IMR-90 (cell line): ENCODE results near the gene KIAA0232. TPM values are rescaled to one million over a fixed set of nuclear protein-coding genes. Genes with fewer than 3 reads are reported as not detected.

ENCODE experiments used
- ATAC-seq: fragments of 200-7000 bp; cut with Tn5 transposase; 2 replicates; pipeline ENCODE4 v1.9.1; 2020; ENCODE audit warnings: low read depth, mild to moderate bottlenecking, moderate library complexity
- BruUV-seq: library from RNA; stranded (reverse); fragments of 400-500 nt; replicated peaks from 2 replicates; lab custom pipeline; 2021; lab: Mats Ljungman, UMichigan
- CTCF ChIA-PET: fragments of 300-600 bp; formaldehyde crosslinking; extraction: SDS; loops from one replicate; lab custom pipeline; 2021; ENCODE audit warnings: antibody characterized with exemption; lab: Yijun Ruan, JAX
- POLR2A ChIA-PET: fragments of 300-600 bp; sonication (Branson Sonifier 250); formaldehyde crosslinking; loops from one replicate; lab custom pipeline; 2022; ENCODE audit warnings: antibody characterized with exemption; ENCODE audit not compliant: unreplicated experiment; lab: Charles Lee
- DNase-seq: peaks from one replicate; pipeline ENCODE4 v3.0.0; 2013
- H2AFZ ChIP-seq: replicated peaks from 2 replicates; pipeline ENCODE3; 2013; ENCODE audit warnings: low read length, mild to moderate bottlenecking; ENCODE audit not compliant: poor library complexity
- H2AK5ac ChIP-seq: 2 replicates; pipeline ENCODE4 v1.6.1; 2013; ENCODE audit warnings: low read depth, low read length, inconsistent platforms
- H2AK9ac ChIP-seq: replicated peaks from 2 replicates; pipeline ENCODE3; 2013; ENCODE audit warnings: mild to moderate bottlenecking, low read depth, low read length, moderate library complexity; ENCODE audit not compliant: poor library complexity
- H2BK120ac ChIP-seq: 2 replicates; pipeline ENCODE4 v1.6.1; 2013; ENCODE audit warnings: low read depth, low read length, inconsistent platforms
- H2BK15ac ChIP-seq: 3 replicates; pipeline ENCODE4 v1.6.1; 2013; ENCODE audit warnings: low read depth, low read length, inconsistent platforms
- H2BK20ac ChIP-seq: 2 replicates; pipeline ENCODE4 v1.6.1; 2013; ENCODE audit warnings: low read depth, mild to moderate bottlenecking, inconsistent platforms, low read length, moderate library complexity
- H2BK5ac ChIP-seq: 2 replicates; pipeline ENCODE4 v1.6.1; 2013; ENCODE audit warnings: mild to moderate bottlenecking, low read depth, low read length, inconsistent platforms; ENCODE audit not compliant: poor library complexity, severe bottlenecking
- H3K14ac ChIP-seq: replicated peaks from 2 replicates; pipeline ENCODE4 v1.6.1; 2013; ENCODE audit warnings: low read depth, low read length, inconsistent platforms
- H3K18ac ChIP-seq: 2 replicates; pipeline ENCODE4 v1.6.1; 2013; ENCODE audit warnings: low read depth, low read length, control low read depth
- H3K23ac ChIP-seq: 2 replicates; pipeline ENCODE4 v1.6.1; 2013; ENCODE audit warnings: low read depth, low read length, inconsistent platforms
- H3K27ac ChIP-seq: 2 replicates; pipeline ENCODE4 v1.5.1; 2013; ENCODE audit warnings: mild to moderate bottlenecking, control low read depth, low read length; ENCODE audit not compliant: insufficient read depth
- H3K27me3 ChIP-seq: 2 replicates; pipeline ENCODE4 v1.6.1; 2013; ENCODE audit warnings: low read length; ENCODE audit not compliant: control insufficient read depth, insufficient read depth
- H3K36me3 ChIP-seq: 2 replicates; pipeline ENCODE4 v1.6.1; 2013; ENCODE audit warnings: low read length, mixed read lengths; ENCODE audit not compliant: control insufficient read depth, insufficient read depth
- H3K4ac ChIP-seq: 2 replicates; pipeline ENCODE4 v1.6.1; 2013; ENCODE audit warnings: low read depth, low read length, inconsistent platforms
- H3K4me1 ChIP-seq: 2 replicates; pipeline ENCODE4 v1.6.1; 2013; ENCODE audit warnings: low read length, mixed read lengths; ENCODE audit not compliant: control insufficient read depth, insufficient read depth
- H3K4me2 ChIP-seq: 2 replicates; pipeline ENCODE4 v1.6.1; 2013; ENCODE audit warnings: low read depth, mild to moderate bottlenecking, control low read depth, low read length, moderate library complexity
- H3K4me3 ChIP-seq: 2 replicates; pipeline ENCODE4 v1.5.1; 2013; ENCODE audit warnings: low read depth, mild to moderate bottlenecking, control low read depth, low read length, moderate library complexity; ENCODE audit not compliant: insufficient read depth
- H3K56ac ChIP-seq: 2 replicates; pipeline ENCODE4 v1.6.1; 2013; ENCODE audit warnings: low read length, inconsistent platforms; ENCODE audit not compliant: insufficient read depth; ENCODE audit errors: extremely low read depth
- H3K79me1 ChIP-seq, 2 experiments: 2 replicates each; pipeline ENCODE4 v1.6.1; 2013; ENCODE audit warnings: low read length in 2 of 2, inconsistent platforms in 1 of 2, low read depth in 1 of 2
- H3K9ac ChIP-seq: 2 replicates; pipeline ENCODE4 v1.6.1; 2013; ENCODE audit warnings: low read depth, low read length, control low read depth
- H3K9me1 ChIP-seq: 2 replicates; pipeline ENCODE4 v1.6.1; 2013; ENCODE audit warnings: low read length, inconsistent platforms; ENCODE audit not compliant: insufficient read depth
- H3K9me3 ChIP-seq: 2 replicates; pipeline ENCODE4 v1.6.1; 2013; ENCODE audit warnings: low read length; ENCODE audit not compliant: control insufficient read depth, insufficient read depth
- H4K20me1 ChIP-seq: 2 replicates; pipeline ENCODE4 v1.6.1; 2013; ENCODE audit warnings: low read length, inconsistent platforms; ENCODE audit not compliant: insufficient read depth
- H4K5ac ChIP-seq: 2 replicates; pipeline ENCODE4 v1.6.1; 2013; ENCODE audit warnings: mild to moderate bottlenecking, low read depth, low read length, control low read depth
- H4K8ac ChIP-seq, 2 experiments: 2 replicates each; pipeline ENCODE4 v1.6.1; 2013; ENCODE audit warnings: low read depth in 2 of 2, low read length in 2 of 2, control low read depth in 1 of 2, inconsistent platforms in 1 of 2
- H4K91ac ChIP-seq: 2 replicates; pipeline ENCODE4 v1.6.1; 2013; ENCODE audit warnings: low read depth, low read length, inconsistent platforms; ENCODE audit not compliant: insufficient read depth
- BHLHE40 ChIP-seq: fragments of 150-350 bp; IDR thresholded peaks from 2 replicates; pipeline ENCODE4 v1.6.1; 2016; ENCODE audit warnings: mild to moderate bottlenecking, low read depth, low read length
- FOS ChIP-seq: fragments of 150-350 bp; IDR thresholded peaks from 2 replicates; pipeline ENCODE4 v1.6.1; 2016; ENCODE audit warnings: low read depth, low read length
- NFE2L2 ChIP-seq: fragments of 150-350 bp; IDR thresholded peaks from 2 replicates; pipeline ENCODE4 v1.6.1; 2016; ENCODE audit warnings: low read depth, mild to moderate bottlenecking, low read length
- RAD21 ChIP-seq: IDR thresholded peaks from 2 replicates; pipeline ENCODE4 v1.6.1; 2012; ENCODE audit warnings: low read length, improper control_type of control experiment
- WGBS, 2 experiments: methylation state at CpG; one replicate each; pipeline versions ENCODE4 v1.1.5 to v1.1.7; 2013; ENCODE audit warnings: missing lambda C conversion rate in 2 of 2; ENCODE audit not compliant: insufficient read length in 1 of 2; ENCODE audit errors: extremely low coverage in 2 of 2; 5-methylcytosine and 5-hydroxymethylcytosine counted together
- dilution Hi-C: fragments of 300-500 bp; cut with HindIII; formaldehyde crosslinking; loops from one replicate; pipeline ENCODE4 v1.14.3; 2018; ENCODE audit warnings: low sequenced_read_pairs; ENCODE audit not compliant: unreplicated experiment
- in situ Hi-C: fragments of 300-500 bp; cut with MboI; formaldehyde crosslinking; loops from 3 replicates; pipeline ENCODE4 v1.14.3; 2019; ENCODE audit warnings: low sequenced_read_pairs, inconsistent platforms, mixed read lengths
- intact Hi-C: fragments of 100-400 bp; cut with micrococcal nuclease; formaldehyde crosslinking; loops from 2 replicates; pipeline ENCODE4 v1.10.0; 2022
- polyA plus RNA-seq, 3 experiments: library from polyadenylated mRNA; depleted of rRNA; stranded (reverse); fragments of >200 nt; gene quantifications; 2 replicates each; pipeline ENCODE4 v1.2.3, GENCODE V29; 2012; ENCODE audit warnings: low replicate concordance in 1 of 3
- total RNA-seq: library from RNA; depleted of rRNA; stranded (reverse); fragments of >200 nt; gene quantifications from 2 replicates; pipeline ENCODE4 v1.2.3, GENCODE V29; 2012

Gene KIAA0232
- total and polyA plus RNA-seq, 2 of the 4 experiments (the other 2 are of a cell fraction): 6.8 to 19.5 TPM

DNA sequence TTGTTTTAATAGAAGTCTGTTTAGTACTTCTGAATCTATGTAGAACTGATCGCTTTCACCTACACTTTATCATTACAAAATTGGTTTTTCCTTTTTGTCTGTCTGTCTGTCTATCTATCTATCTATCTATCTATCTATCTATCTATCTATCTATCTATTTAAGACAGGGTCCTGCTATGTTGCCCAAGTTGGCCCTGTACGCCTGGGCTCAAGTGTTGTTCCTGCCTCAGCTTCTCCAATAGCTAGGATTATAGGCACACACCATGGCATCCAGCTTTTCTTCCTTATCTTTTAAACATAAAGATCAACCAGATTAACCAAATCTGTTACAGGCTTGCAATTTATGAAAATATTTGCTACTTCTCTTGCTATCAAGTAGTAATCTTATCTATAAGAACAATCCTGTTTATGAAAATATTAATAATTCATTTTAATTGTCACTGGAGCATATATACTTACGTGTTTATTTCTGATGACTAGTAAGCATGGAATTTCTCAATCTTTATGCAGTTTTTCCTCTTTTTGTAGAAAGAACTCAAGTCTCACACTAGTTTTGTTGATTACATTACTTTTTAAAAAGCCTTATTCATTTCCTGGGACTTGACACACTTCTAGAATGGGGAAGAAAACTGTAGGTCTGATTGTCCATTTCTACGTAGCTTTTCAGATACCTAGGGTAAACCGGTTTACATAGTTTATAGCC, 24.5 kb downstream of the KIAA0232 start:
- peak overlapping the region; percentile 0; the same call in 1 of the 2 replicates for H3K27ac ChIP-seq
- H2AFZ ChIP-seq: no peak overlapping the region
- H2AK9ac ChIP-seq: no peak overlapping the region
- peaks cover 55% of the 10 kb centered on the region for H4K20me1 ChIP-seq
- dilution Hi-C loops (no loop called here), in situ Hi-C loops (no loop called here), intact Hi-C loops (no loop called here)
- H3K4ac ChIP-seq: no peak overlapping the region
- H3K27me3 ChIP-seq: no peaks in the 10 kb centered on the region
- no peak overlapping the region for H2BK120ac ChIP-seq
- H3K9me1 ChIP-seq: peaks cover 32% of the 10 kb centered on the region
- H3K9me3 ChIP-seq: no peaks in the 10 kb centered on the region
- H3K9ac ChIP-seq: no peak overlapping the region
- no peak overlapping the region; the same call in 1 of the 2 replicates for H2AK5ac ChIP-seq
- peak; percentile 29 for DNase-seq
- no peak overlapping the region for H4K8ac ChIP-seq
- no peak overlapping the region for H3K4me3 ChIP-seq
- CTCF ChIA-PET: interaction anchor here (0.7 kb wide), 1 partner anchor 150 kb away, joined by 3 read pairs; no protein-coding TSS in a partner anchor
- peaks cover 5% of the 10 kb centered on the region for H3K4me1 ChIP-seq
- no peak overlapping the region; the same call in 1 of the 2 replicates for H3K23ac ChIP-seq
- POLR2A ChIA-PET: no interaction called here
- peak; percentile 64 for ATAC-seq
- no CpG with 5 or more reads among the region's 5 CpGs for WGBS, 2 experiments
- no peak overlapping the region for H4K5ac ChIP-seq
- H3K14ac ChIP-seq: no peak overlapping the region
- no peak overlapping the region for H4K91ac ChIP-seq
- H3K18ac ChIP-seq: peak overlapping the region; percentile 74; the same call in 1 of the 2 replicates
- H2BK15ac ChIP-seq: no peak overlapping the region
- peak overlapping the region; percentile 92 for H3K4me2 ChIP-seq
- TF ChIP-seq RAD21: no peak
- no peak for TF ChIP-seq NFE2L2
- TF ChIP-seq BHLHE40: no peak
- TF ChIP-seq FOS: no peak
- peak overlapping the region; percentile 83 for H2BK5ac ChIP-seq
- no peak overlapping the region for H2BK20ac ChIP-seq
- H3K56ac ChIP-seq: no peak overlapping the region
- H3K79me1 ChIP-seq: peaks cover 40 to 70% of the 10 kb centered on the region in 2 experiments
- no TSS peak for BruUV-seq
- no peaks in the 10 kb centered on the region for H3K36me3 ChIP-seq
